MM.1S (cell line): ENCODE results near the gene CASP12.

ENCODE experiments used
- DNase-seq: peaks from one replicate; pipeline ENCODE4 v3.0.0-alpha.2; 2015
- H2AFZ ChIP-seq: fragments of 300-600 bp; sonication (generic); 2 replicates; pipeline ENCODE4 v1.6.0; 2016; ENCODE audit warnings: antibody characterized with exemption, low read length
- H3F3A ChIP-seq: fragments of 300-600 bp; sonication (generic); 2 replicates; pipeline ENCODE4 v1.6.1; 2016; ENCODE audit warnings: mild to moderate bottlenecking, antibody characterized with exemption, low read length, moderate library complexity, mixed read lengths; ENCODE audit not compliant: insufficient read depth
- H3K27ac ChIP-seq: fragments of 300-600 bp; sonication (generic); 2 replicates; pipeline ENCODE4 v1.5.1; 2016; ENCODE audit warnings: mild to moderate bottlenecking, low read length
- H3K27me3 ChIP-seq: fragments of 300-600 bp; sonication (generic); replicated peaks from 2 replicates; pipeline ENCODE4 v1.6.0; 2016; ENCODE audit warnings: low read length; ENCODE audit not compliant: insufficient read depth
- H3K36me3 ChIP-seq: fragments of 300-600 bp; sonication (generic); replicated peaks from 2 replicates; pipeline ENCODE4 v1.6.1; 2016; ENCODE audit warnings: mild to moderate bottlenecking, low read length, mixed read lengths; ENCODE audit not compliant: insufficient read depth
- H3K4me1 ChIP-seq: fragments of 300-600 bp; sonication (generic); 2 replicates; pipeline ENCODE4 v1.6.1; 2016; ENCODE audit warnings: low read length, mixed read lengths
- H3K4me2 ChIP-seq: fragments of 300-600 bp; sonication (generic); 2 replicates; pipeline ENCODE4 v1.6.0; 2016; ENCODE audit warnings: low read depth, low read length
- H3K4me3 ChIP-seq: fragments of 300-600 bp; sonication (generic); 2 replicates; pipeline ENCODE4 v1.5.1; 2016; ENCODE audit warnings: low read length, mixed read lengths
- H3K79me2 ChIP-seq: fragments of 300-600 bp; sonication (generic); 2 replicates; pipeline ENCODE4 v1.6.1; 2016; ENCODE audit warnings: mixed run types, low read length, mixed read lengths
- H3K9ac ChIP-seq: fragments of 300-600 bp; sonication (generic); 2 replicates; pipeline ENCODE4 v1.6.1; 2016; ENCODE audit warnings: low read length, mixed read lengths
- H3K9me2 ChIP-seq: fragments of 300-600 bp; sonication (generic); replicated peaks from 2 replicates; pipeline ENCODE4 v1.6.1; 2016; ENCODE audit warnings: mild to moderate bottlenecking, low read length, mixed read lengths; ENCODE audit not compliant: insufficient read depth
- H3K9me3 ChIP-seq: fragments of 300-600 bp; sonication (generic); replicated peaks from 2 replicates; pipeline ENCODE4 v1.6.1; 2016; ENCODE audit warnings: mild to moderate bottlenecking, low read length, mixed read lengths; ENCODE audit not compliant: insufficient read depth
- H4K20me1 ChIP-seq: fragments of 300-600 bp; sonication (generic); 2 replicates; pipeline ENCODE4 v1.6.1; 2016; ENCODE audit warnings: mild to moderate bottlenecking, low read length, moderate library complexity, mixed read lengths; ENCODE audit not compliant: insufficient read depth
- CTCF ChIP-seq: fragments of 300-600 bp; sonication (generic); IDR thresholded peaks from 2 replicates; pipeline ENCODE4 v1.5.1; 2016; ENCODE audit warnings: antibody characterized with exemption, low read length, mixed read lengths
- EZH2 ChIP-seq: fragments of 300-600 bp; sonication (generic); optimal IDR thresholded peaks from 2 replicates; pipeline ENCODE3; 2017; ENCODE audit warnings: low read depth, mild to moderate bottlenecking, antibody characterized with exemption, low read length, mixed read lengths
- EZH2phosphoT487 ChIP-seq: fragments of 300-600 bp; sonication (generic); IDR thresholded peaks from 2 replicates; pipeline ENCODE4 v1.6.1; 2018; ENCODE audit warnings: antibody characterized with exemption, low read length

Gene CASP12

GRCh38 chr11:104876861-104877431, 21.3 kb downstream of the CASP12 start:
- Histone ChIP-seq H3K9me3 (no peaks in the 10 kb centered on the region), H3F3A (peaks cover 17% of the 10 kb centered on the region), H3K9ac (peak overlapping the region; percentile 17; the same call in 1 of the 2 replicates), H3K4me1 (peaks cover 32% of the 10 kb centered on the region), H3K4me2 (peak overlapping the region; percentile 77), H4K20me1 (no peaks in the 10 kb centered on the region), H3K4me3 (peak overlapping the region; percentile 24; the same call in 1 of the 2 replicates), H3K36me3 (no peaks in the 10 kb centered on the region), H3K9me2 (no peaks in the 10 kb centered on the region), H3K27ac (peak overlapping the region; percentile 74), H3K27me3 (no peaks in the 10 kb centered on the region), H2AFZ (peak overlapping the region; percentile 50), H3K79me2 (no peaks in the 10 kb centered on the region)
- DNase-seq, result peak; percentile 64
- TF ChIP-seq CTCF (no peak), EZH2 (no peak), EZH2phosphoT487 (no peak)

GRCh38 chr11:104876324-104876723, 21.9 kb downstream of the CASP12 start:
- Histone ChIP-seq H3K27ac (peak overlapping the region; percentile 74; the same call in 1 of the 2 replicates), H3K4me3 (no peak overlapping the region), H3K36me3 (no peaks in the 10 kb centered on the region), H3K9me2 (no peaks in the 10 kb centered on the region), H3K9ac (no peak overlapping the region), H3K27me3 (no peaks in the 10 kb centered on the region), H3K9me3 (no peaks in the 10 kb centered on the region), H3K4me2 (peak overlapping the region; percentile 77), H3K4me1 (peaks cover 34% of the 10 kb centered on the region), H2AFZ (peak overlapping the region; percentile 50; the same call in 1 of the 2 replicates), H3K79me2 (no peaks in the 10 kb centered on the region), H3F3A (peaks cover 17% of the 10 kb centered on the region), H4K20me1 (no peaks in the 10 kb centered on the region)
- DNase-seq, result no peak
- TF ChIP-seq CTCF (no peak), EZH2 (no peak), EZH2phosphoT487 (no peak)

GRCh38 chr11:104873252-104873651, 25.0 kb downstream of the CASP12 start:
- no peak overlapping the region for H3K9ac ChIP-seq
- H3K27ac ChIP-seq, result no peak overlapping the region
- DNase-seq, result no peak
- no peak overlapping the region for H2AFZ ChIP-seq
- TF ChIP-seq EZH2 (no peak), CTCF (peak; percentile 21; the same call in 1 of the 2 replicates), EZH2phosphoT487 (no peak)
- H3K9me2 ChIP-seq, result no peaks in the 10 kb centered on the region
- peaks cover 7% of the 10 kb centered on the region for H3F3A ChIP-seq
- H3K4me3 ChIP-seq, result no peak overlapping the region
- no peaks in the 10 kb centered on the region for H3K9me3 ChIP-seq
- H3K4me2 ChIP-seq, result no peak overlapping the region
- H3K4me1 ChIP-seq, result peaks cover 29% of the 10 kb centered on the region
- no peaks in the 10 kb centered on the region for H3K36me3 ChIP-seq
- no peaks in the 10 kb centered on the region for H4K20me1 ChIP-seq
- H3K27me3 ChIP-seq, result no peaks in the 10 kb centered on the region
- H3K79me2 ChIP-seq, result no peaks in the 10 kb centered on the region
